ENCODE results near the gene CACNA2D2. TPM values are rescaled to one million over a fixed set of nuclear protein-coding genes. Genes with fewer than 3 reads are reported as not detected.

CACNA2D2 gene
- total RNA-seq, 2 experiments from 2014 or later: 0.56 to 1.1 TPM

DNA sequence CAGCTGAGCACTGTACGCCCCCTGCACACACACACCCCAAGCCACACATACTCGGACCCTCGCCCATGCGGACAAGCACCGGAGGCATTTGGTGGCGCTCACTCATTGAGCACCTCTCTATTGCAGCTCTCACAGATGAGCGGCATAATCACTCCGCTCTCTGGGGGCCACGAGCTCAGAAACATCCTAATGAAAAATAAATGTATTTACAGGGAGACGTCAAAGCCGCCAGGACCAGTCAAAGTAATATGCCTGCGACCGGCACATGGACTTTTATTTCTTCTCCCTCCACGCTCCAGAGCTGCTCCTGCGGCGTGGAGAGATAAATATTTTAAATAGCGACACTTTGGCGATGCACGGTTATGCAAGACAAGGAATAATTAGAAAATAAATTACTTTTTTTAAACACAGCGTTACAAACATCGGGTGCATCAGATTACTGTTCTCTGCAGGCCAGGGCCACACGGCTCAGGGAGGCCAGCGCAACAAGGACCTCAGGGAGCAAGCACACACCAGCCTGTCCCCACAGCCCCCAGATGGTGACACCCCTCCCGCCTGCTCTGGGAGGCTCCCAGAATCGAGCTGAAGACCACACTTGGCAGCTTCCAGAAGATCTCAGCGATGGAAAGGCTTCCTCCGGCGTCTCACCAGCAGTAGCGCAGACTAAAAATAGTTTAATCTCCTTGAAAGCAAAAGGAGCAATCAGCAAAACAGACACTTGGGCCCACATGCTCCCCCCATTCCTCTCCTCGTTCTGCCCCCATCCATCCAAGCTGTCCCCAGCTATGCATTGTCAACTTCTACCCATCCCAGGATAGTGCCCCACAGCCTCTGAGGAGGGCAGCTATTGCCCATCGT, 48.0 kb downstream of the CACNA2D2 start:
- Mint-ChIP-seq H3K4me1 (peaks cover 7% of the 10 kb centered on the region), H3K4me3 (no peak overlapping the region), H3K36me3 (peaks cover 1% of the 10 kb centered on the region), H3K27ac (no peak overlapping the region), H3K9me3 (ENCODE audit: low read depth) (no peaks in the 10 kb centered on the region), H3K27me3 (no peaks in the 10 kb centered on the region)
- CTCF ChIA-PET: interaction anchor here (0.6 to 2.5 kb wide), 2 partner anchors 26 to 87 kb away, joined by 4 to 6 read pairs; no protein-coding TSS in a partner anchor
- ATAC-seq (no peak), DNase-seq (no peak)

GRCh38 chr3:50454481-50455070, 48.9 kb downstream of the CACNA2D2 start:
- CTCF ChIA-PET: no interaction called here
- H3K27me3 Mint-ChIP-seq: no peaks in the 10 kb centered on the region
- ATAC-seq (no peak), DNase-seq (no peak)
- no peaks in the 10 kb centered on the region for H3K9me3 Mint-ChIP-seq (ENCODE audit: low read depth)
- H3K4me1 Mint-ChIP-seq: peaks cover 12% of the 10 kb centered on the region
- H3K36me3 Mint-ChIP-seq: peaks cover 1% of the 10 kb centered on the region
- H3K4me3 Mint-ChIP-seq: no peak overlapping the region
- H3K27ac Mint-ChIP-seq: no peak overlapping the region

- Mint-ChIP-seq H3K9me3 (ENCODE audit: low read depth) (no peaks in the 10 kb centered on the region), H3K27ac (no peak overlapping the region), H3K36me3 (peaks cover 1% of the 10 kb centered on the region), H3K27me3 (no peaks in the 10 kb centered on the region), H3K4me3 (no peak overlapping the region), H3K4me1 (peaks cover 16% of the 10 kb centered on the region)
- DNase-seq (no peak), ATAC-seq (no peak)
- CTCF ChIA-PET: no interaction called here
These were observed 49.5 kb downstream of the CACNA2D2 start for GRCh38 chr3:50453907-50454306.

GRCh38 chr3:50450209-50450921, 53.1 kb downstream of the CACNA2D2 start:
- DNase-seq (peak; percentile 89), ATAC-seq (peak; percentile 82)
- CTCF ChIA-PET: interaction anchor here (1.1 kb wide), 1 partner anchor 110 kb away, joined by 3 read pairs; the partner anchor contains the start of gene RASSF1
- peaks cover 16% of the 10 kb centered on the region for H3K4me1 Mint-ChIP-seq
- no peaks in the 10 kb centered on the region for H3K27me3 Mint-ChIP-seq
- H3K9me3 Mint-ChIP-seq (ENCODE audit: low read depth): no peaks in the 10 kb centered on the region
- H3K4me3 Mint-ChIP-seq: peak overlapping the region; percentile 66
- peaks cover 1% of the 10 kb centered on the region for H3K36me3 Mint-ChIP-seq
- H3K27ac Mint-ChIP-seq: peak overlapping the region; percentile 93

GRCh38 chr3:50448752-50449539, 54.5 kb downstream of the CACNA2D2 start:
- DNase-seq: no peak
- H3K27me3 Mint-ChIP-seq: no peaks in the 10 kb centered on the region
- CTCF ChIA-PET: interaction anchor here (0.6 to 1.0 kb wide), 2 partner anchors 9 to 13 kb away, joined by 3 read pairs; no protein-coding TSS in a partner anchor
- H3K9me3 Mint-ChIP-seq (ENCODE audit: low read depth): no peaks in the 10 kb centered on the region
- ATAC-seq: no peak
- peaks cover 1% of the 10 kb centered on the region for H3K36me3 Mint-ChIP-seq
- H3K4me3 Mint-ChIP-seq: no peak overlapping the region
- H3K27ac Mint-ChIP-seq: peak overlapping the region; percentile 31
- peaks cover 16% of the 10 kb centered on the region for H3K4me1 Mint-ChIP-seq

- no peaks in the 10 kb centered on the region for H3K27me3 Mint-ChIP-seq
- H3K9me3 Mint-ChIP-seq (ENCODE audit: low read depth): no peaks in the 10 kb centered on the region
- no peak overlapping the region for H3K27ac Mint-ChIP-seq
- peaks cover 16% of the 10 kb centered on the region for H3K4me1 Mint-ChIP-seq
- no peak for ATAC-seq
- no peak overlapping the region for H3K4me3 Mint-ChIP-seq
- DNase-seq: no peak
- CTCF ChIA-PET: interaction anchor here (1.0 to 2.8 kb wide), 3 partner anchors 8 to 95 kb away, joined by 3 to 12 read pairs (median 9); no protein-coding TSS in a partner anchor
- H3K36me3 Mint-ChIP-seq: peaks cover 1% of the 10 kb centered on the region
These were observed 56.1 kb downstream of the CACNA2D2 start for GRCh38 chr3:50447290-50447840.

GRCh38 chr3:50445919-50446318, 57.5 kb downstream of the CACNA2D2 start:
- H3K27ac Mint-ChIP-seq: no peak overlapping the region
- H3K4me3 Mint-ChIP-seq: no peak overlapping the region
- no peaks in the 10 kb centered on the region for H3K27me3 Mint-ChIP-seq
- CTCF ChIA-PET: interaction anchor here (2.3 to 2.8 kb wide), 2 partner anchors 9 to 96 kb away, joined by 9 to 12 read pairs; no protein-coding TSS in a partner anchor
- no peak for ATAC-seq
- no peaks in the 10 kb centered on the region for H3K9me3 Mint-ChIP-seq (ENCODE audit: low read depth)
- peaks cover 1% of the 10 kb centered on the region for H3K36me3 Mint-ChIP-seq
- DNase-seq: no peak
- peaks cover 13% of the 10 kb centered on the region for H3K4me1 Mint-ChIP-seq

GRCh38 chr3:50444782-50445181, 58.7 kb downstream of the CACNA2D2 start:
- Mint-ChIP-seq H3K27me3 (no peaks in the 10 kb centered on the region), H3K9me3 (ENCODE audit: low read depth) (no peaks in the 10 kb centered on the region), H3K4me1 (peaks cover 5% of the 10 kb centered on the region), H3K27ac (no peak overlapping the region), H3K36me3 (no peaks in the 10 kb centered on the region), H3K4me3 (no peak overlapping the region)
- ATAC-seq: no peak
- DNase-seq: no peak
- CTCF ChIA-PET: interaction anchor here (2.3 kb wide), 1 partner anchor 97 kb away, joined by 9 read pairs; no protein-coding TSS in a partner anchor

- Mint-ChIP-seq H3K36me3 (no peaks in the 10 kb centered on the region), H3K9me3 (ENCODE audit: low read depth) (no peaks in the 10 kb centered on the region), H3K4me3 (no peak overlapping the region), H3K27ac (no peak overlapping the region), H3K4me1 (peaks cover under 1% of the 10 kb centered on the region), H3K27me3 (no peaks in the 10 kb centered on the region)
- CTCF ChIA-PET: interaction anchor here (1.0 kb wide), 1 partner anchor 98 kb away, joined by 3 read pairs; no protein-coding TSS in a partner anchor
- no peak for DNase-seq
- ATAC-seq: no peak
These were observed 59.2 kb downstream of the CACNA2D2 start for GRCh38 chr3:50444213-50444612.

GRCh38 chr3:50442945-50443579, 60.4 kb downstream of the CACNA2D2 start:
- no peaks in the 10 kb centered on the region for H3K36me3 Mint-ChIP-seq
- ATAC-seq (no peak), DNase-seq (no peak)
- H3K9me3 Mint-ChIP-seq (ENCODE audit: low read depth): no peaks in the 10 kb centered on the region
- no peaks in the 10 kb centered on the region for H3K27me3 Mint-ChIP-seq
- H3K4me3 Mint-ChIP-seq: no peak overlapping the region
- no peak overlapping the region for H3K27ac Mint-ChIP-seq
- CTCF ChIA-PET: no interaction called here
- no peaks in the 10 kb centered on the region for H3K4me1 Mint-ChIP-seq

DNA sequence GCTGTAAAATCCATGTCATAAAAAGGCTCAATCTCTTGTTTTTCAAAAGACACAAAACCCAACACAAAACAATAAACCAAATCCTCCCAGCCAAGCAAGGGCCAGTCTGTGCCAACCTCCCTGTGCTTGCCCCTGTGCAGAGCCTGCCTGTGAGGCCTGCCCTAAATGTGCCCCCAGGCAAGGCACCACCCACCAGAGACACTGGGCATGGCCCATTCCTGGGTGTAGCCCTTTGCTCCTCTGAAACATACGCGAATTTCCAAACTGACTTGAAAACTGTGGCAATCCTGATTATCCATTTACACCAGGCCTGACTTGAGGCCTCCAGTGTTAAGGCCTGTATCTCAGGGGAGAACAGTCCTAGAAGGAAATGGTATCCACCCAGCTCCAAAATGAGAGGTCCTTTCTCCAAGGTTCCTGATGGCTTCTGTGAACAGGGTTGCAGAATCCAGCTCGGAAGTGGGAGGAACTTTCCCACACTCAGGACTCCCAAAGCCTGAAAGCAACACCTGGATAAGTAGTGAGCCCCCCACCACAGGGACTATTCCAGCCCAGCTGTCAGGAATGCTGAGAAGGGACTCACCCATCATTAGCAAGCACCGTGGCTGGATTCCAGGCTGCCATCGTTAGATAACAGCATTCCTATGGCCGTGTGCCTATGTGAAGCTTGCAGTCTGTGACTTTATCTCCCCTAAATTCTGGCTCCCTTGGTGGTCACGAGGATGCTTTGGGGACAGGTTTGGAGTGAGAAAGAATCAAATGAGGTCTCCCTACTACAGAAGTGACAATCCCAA, 61.8 kb downstream of the CACNA2D2 start:
- no peaks in the 10 kb centered on the region for H3K36me3 Mint-ChIP-seq
- no peaks in the 10 kb centered on the region for H3K9me3 Mint-ChIP-seq (ENCODE audit: low read depth)
- no peaks in the 10 kb centered on the region for H3K4me1 Mint-ChIP-seq
- H3K27ac Mint-ChIP-seq: no peak overlapping the region
- CTCF ChIA-PET: interaction anchor here (1.7 kb wide), 1 partner anchor 100 kb away, joined by 4 read pairs; no protein-coding TSS in a partner anchor
- ATAC-seq: no peak
- H3K4me3 Mint-ChIP-seq: no peak overlapping the region
- no peaks in the 10 kb centered on the region for H3K27me3 Mint-ChIP-seq
- DNase-seq: no peak

Measured in activated CD8-positive, alpha-beta memory T cell treated with anti-CD3 and anti-CD28 coated beads, Interleukin-2, amount 10 ng/mL, durations not matched to agents 7 days and 5 days (primary cell).